GM20000 (cell line): ENCODE measurements around the gene FBXO45.
"Not testable (repeated sequence)": the region's sequence is repeated elsewhere in the genome, so short reads cannot be mapped to it uniquely, and the experiment has no call there.

ENCODE experiments used
- DNase-seq: peaks from one replicate; pipeline ENCODE4 v3.0.0; 2012; ENCODE audit warnings: low spot score
- TF ChIP-seq, protein P1 (sequence below): IDR thresholded peaks from 2 replicates; pipeline ENCODE4 v1.5.1; 2012; ENCODE audit warnings: mild to moderate bottlenecking, control low read depth; ENCODE audit errors: extremely low read depth, missing control alignments

FBXO45 gene

DNA sequence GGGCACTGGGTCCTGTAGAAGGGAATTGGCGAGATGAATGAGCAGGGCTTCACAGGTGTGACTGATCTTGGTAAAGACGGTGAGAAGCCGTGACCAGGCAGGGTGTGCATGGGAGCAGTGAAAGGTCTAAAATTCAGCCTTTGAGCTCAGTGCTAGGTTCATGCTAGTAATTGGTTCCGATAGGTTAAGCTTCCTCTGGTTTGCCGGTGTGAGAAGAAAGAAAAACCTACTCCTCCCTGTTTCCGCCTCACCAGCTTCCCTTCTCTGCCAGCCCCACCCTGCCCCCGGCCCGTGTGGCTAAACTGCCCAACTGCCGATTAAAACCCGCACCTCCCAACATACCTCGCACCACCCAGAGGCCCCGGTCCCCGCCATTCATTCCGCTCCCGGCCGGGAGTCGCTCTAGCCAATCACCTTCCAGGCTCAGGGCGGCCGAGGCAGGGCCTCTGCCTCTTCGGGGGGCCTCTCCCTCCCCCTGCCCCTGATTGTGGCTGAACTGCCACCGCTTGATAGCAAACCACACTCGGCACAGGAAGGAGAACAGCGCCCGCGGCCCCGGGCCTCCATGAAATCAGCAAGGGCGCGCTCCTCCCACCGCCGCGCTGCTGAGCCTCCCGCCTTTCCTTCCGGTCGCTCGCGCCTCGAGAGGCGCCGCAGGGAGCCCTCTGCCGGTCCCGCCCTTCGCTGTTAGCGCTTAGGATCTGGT, 63.7 kb downstream of the FBXO45 start:
- TF ChIP-seq, protein P1, sequence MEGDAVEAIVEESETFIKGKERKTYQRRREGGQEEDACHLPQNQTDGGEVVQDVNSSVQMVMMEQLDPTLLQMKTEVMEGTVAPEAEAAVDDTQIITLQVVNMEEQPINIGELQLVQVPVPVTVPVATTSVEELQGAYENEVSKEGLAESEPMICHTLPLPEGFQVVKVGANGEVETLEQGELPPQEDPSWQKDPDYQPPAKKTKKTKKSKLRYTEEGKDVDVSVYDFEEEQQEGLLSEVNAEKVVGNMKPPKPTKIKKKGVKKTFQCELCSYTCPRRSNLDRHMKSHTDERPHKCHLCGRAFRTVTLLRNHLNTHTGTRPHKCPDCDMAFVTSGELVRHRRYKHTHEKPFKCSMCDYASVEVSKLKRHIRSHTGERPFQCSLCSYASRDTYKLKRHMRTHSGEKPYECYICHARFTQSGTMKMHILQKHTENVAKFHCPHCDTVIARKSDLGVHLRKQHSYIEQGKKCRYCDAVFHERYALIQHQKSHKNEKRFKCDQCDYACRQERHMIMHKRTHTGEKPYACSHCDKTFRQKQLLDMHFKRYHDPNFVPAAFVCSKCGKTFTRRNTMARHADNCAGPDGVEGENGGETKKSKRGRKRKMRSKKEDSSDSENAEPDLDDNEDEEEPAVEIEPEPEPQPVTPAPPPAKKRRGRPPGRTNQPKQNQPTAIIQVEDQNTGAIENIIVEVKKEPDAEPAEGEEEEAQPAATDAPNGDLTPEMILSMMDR = peak; percentile 34
- peak; percentile 86 for DNase-seq

DNA sequence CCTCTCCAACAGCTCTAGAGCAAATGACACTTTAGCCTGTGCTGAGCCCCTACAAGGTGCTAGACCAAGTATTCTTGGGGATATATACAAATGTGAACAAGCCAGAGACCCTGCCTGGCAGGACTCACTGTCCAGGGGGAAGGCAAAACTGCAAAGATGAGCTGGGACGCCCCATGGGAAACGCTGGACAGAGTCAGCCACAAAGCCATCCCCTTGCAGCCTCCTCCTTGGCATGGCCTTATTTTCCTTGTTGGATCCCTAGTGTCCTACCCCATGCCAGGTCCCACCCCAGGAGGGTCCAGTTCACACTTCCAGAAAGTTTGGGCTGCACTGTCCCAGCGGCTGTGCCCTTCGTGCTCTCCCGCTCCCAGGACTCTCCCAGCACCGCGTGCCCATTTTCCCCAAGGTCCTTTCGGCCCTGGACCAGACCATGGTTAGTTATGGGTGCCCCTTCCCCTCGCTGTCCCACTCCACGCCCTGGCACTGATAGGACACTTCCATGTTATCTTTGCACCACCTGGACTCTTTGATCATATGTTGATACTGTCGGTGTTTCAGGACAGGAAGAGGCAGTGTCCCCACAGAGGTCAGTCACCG, 65.2 kb downstream of the FBXO45 start:
- DNase-seq = no peak
- TF ChIP-seq, protein P1 = no peak

GRCh38 chr3:196634224-196634623, 65.8 kb downstream of the FBXO45 start:
- TF ChIP-seq, protein P1 = no peak
- DNase-seq = peak; percentile 47

GRCh38 chr3:196634829-196635228, 66.4 kb downstream of the FBXO45 start:
- TF ChIP-seq, protein P1 = no peak
- no peak for DNase-seq

- DNase-seq = no peak
- TF ChIP-seq, protein P1 = no peak
Observed at GRCh38 chr3:196636369-196637349, 68.2 kb downstream of the FBXO45 start.

DNA sequence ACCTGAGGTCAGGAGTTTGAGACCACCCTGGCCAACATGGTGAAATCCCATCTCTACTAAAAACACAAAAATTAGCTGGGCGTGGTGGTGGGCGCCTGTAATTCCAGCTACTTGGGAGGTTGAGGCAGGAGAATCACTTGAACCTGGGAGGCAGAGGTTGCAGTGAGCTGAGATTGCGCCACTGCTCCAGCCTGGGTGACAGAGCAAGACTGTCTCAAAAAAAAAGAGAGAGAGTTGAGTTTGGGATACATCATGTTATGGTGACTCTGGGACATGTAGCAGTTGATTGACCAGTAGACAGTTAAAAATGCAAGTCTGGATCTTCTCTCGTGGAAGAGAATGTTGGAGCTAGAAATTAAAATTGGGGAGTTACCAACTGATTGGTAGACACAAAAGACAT, 69.5 kb downstream of the FBXO45 start:
- not testable (repeated sequence) for DNase-seq
